ENCODE data around the gene NEDD4L.

Gene NEDD4L

GRCh38 chr18:58449464-58449863 is 405.4 kb downstream of the NEDD4L start:
- no peak for TF ChIP-seq CTCF (IDR thresholded peaks at IDR 0.05; ENCODE audit: control extremely low read depth, extremely low read depth, low read depth, missing control alignments)
- no peak for DNase-seq (ENCODE audit: extremely low spot score)
- ChIA-PET POLR2A (no interaction called here), CTCF (interaction anchor here (1.2 to 1.5 kb wide), 2 partner anchors 14 to 52 kb away, joined by 3 to 4 read pairs; no protein-coding TSS in a partner anchor)
